NCI-H226 (cell line): ENCODE results near the gene ACYP2.

Experiments
- DNase-seq: peaks from one replicate; pipeline ENCODE4 v3.0.0-alpha.2; 2015

ACYP2 gene

DNA sequence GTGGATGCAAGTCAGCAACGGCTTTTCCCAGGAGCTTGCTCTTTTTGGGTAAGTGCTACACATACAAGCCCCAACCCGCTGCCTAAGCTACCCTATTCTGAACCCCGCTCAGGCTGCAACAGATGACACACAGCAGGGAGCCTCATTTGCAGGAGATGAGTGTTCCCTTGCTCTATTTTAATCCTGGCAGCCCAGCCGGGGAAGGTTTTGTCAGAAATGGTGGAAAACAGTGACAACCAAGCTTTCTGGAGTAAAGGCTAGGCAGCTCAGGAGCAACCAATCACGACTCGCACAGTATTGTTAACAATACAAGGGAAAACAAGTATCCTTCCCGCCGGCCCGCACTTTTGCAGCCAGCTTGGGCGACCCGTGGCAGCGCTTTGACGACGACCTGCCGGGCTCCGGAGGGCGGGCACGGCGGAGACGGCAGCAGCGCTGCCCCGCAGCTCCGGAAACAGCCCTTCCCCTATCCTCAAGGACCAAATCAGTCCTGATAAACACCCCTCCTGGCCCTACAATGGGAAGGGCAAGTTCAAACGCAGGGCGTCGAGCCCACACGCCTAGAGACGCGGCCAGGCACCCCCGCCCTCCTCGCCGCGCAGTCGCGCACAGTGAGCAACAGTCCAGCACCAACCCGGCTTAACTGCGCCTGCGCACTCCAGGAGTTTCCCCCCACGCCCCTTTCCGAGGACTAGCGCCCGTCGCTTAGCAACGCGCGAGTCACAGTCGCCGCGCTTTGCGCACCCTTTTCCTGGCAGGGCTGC lies 214.9 kb downstream of the ACYP2 start:
- peak; percentile 84 for DNase-seq

DNA sequence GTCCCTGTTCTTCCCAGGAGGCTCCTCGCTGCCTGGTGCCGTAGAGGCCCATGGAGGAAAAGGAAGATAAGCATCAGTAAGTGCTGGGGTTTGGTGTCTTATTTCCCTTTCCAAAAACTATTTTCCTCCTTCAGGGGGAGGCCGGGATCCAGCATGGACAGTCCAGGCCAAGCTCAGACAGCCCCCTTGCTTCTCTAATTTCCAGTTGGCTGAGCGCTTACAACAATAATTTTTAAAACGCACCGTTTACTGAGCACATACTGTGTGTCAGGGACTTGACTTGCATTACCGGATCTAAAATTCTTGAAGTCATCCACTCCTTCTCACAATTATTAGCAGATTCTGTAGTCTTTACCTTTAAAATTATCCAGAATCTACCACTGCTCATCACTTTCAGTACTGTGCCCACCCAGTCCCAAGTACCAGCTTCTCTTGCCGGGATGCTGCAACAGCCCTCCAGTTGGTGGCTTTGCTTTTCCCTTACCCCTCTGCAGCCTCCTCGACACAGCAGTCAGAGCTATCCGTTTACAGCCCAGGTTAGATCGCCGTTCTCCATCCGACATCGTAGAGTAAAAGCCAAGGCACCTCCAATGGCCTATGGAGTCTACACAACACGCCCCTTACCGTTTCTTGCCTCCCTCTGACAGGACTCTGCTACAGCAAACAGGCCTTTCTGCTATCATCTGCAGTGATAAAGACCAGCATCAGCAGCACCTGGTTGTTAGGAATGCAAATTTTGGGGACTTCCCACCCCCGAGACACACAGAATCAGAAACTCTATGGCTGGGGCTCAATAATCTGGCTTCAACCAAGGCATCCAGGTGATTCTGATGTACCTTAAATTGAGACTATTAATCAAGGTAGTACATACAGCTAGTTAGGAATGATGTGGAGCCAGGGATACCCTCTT lies 215.8 kb downstream of the ACYP2 start:
- no peak for DNase-seq

DNA sequence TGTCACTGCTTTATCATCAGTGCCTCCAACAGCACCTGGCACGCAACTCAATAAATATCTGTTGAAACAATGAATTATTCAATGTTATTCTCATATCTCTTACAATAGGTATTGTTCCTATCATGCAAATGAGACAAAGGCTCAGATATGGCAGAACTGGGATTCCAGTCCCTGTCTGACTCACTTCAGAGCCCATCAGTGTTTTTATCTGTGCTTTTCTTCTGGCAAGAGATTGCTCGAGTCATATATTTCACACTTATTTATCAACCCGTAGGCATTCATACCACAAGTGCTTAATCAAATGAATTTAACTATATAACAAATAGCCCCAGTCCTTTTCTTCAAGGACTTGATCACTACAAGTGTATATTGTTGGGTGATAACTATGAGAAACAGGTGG lies 217.0 kb downstream of the ACYP2 start:
- peak; percentile 38 for DNase-seq

DNA sequence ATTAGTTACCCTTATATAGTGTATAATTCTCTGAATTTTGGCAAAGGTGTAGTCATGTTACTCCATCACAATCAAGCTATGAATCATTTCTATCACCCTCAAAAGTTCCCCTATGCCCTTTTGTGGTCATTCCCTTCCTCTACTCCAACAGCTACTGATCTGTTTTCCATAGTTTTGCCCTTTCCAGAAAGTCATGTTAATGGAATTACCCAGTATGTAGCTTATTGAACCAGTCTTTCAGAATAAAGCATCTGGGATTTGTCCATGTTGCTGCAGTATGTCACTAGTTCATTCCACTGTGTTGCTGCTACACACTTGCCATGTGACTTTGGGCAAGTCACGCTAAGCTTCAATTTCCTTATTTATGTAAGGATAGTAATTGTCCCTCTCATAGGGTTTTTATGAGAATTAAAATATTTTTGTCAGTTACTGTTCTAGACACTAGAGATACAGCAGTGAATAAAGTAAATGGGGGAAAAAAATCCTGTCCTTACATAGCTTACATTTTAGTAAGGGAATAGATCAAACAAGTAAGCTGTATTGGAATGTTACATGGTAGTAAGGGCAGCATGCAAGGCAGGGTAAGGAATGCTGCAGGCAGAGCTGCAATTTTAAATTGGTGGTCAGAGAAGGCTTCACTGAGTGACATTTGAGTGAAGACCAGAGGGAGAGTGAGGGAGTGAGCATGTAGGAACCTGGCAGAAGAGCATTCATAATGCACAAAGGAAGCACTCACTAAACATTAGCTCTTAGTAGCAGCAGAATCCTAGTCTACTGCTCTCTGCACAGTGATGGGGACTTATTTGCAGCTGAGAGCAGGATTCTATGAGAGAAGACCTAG lies 220.9 kb downstream of the ACYP2 start:
- DNase-seq: peak; percentile 46

DNA sequence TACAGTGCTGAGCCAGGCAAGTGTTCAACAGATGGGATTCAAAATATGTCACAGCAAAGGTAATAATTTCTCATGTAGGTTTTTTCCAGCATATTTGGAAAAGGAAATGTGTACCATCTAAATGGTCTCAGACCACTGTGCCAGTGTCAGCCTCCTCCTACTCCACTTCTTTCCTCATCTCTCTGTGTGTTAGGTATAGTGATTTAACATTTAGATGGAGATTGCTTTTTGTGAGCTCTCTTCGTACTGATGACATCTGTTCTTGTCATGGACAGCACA lies 221.5 kb downstream of the ACYP2 start:
- no peak for DNase-seq

DNA sequence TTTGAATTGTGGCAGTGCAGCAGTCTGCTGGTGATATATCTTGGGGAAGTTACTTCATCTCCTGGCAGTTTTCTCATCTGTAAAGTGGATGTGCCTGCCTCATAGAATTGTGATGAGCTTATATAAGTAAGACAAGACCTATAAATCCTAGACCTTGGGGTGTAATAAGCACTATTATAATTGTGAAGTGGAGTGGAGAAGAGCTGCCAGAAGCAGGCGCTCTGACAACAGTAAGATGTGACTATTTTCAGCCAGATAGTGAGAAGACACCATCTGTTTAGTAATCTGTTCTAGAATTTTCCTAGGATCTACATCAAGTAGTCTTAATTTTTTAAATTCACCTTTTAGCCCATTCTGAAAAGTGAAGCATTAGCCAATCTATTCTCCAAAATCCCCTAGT lies 226.2 kb downstream of the ACYP2 start:
- DNase-seq: no peak

DNA sequence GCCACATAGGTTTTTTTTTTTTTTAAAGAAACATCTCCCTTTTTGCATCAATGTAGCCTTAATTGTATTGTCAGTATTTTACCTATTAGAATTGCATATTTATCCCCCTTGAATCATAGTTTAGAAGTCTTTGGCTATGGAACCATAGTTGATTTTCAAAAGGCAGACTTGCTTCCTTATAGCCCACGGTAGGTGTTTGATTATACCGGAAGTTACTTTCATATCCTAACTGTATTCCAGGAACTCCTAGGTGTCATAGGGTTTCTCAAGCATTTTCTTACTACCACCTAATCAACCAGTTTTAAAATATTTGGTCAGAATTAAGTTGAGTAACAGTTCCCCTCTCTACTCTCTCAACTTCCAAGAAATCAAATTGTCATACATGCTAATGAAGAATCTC lies 227.2 kb downstream of the ACYP2 start:
- no peak for DNase-seq

DNA sequence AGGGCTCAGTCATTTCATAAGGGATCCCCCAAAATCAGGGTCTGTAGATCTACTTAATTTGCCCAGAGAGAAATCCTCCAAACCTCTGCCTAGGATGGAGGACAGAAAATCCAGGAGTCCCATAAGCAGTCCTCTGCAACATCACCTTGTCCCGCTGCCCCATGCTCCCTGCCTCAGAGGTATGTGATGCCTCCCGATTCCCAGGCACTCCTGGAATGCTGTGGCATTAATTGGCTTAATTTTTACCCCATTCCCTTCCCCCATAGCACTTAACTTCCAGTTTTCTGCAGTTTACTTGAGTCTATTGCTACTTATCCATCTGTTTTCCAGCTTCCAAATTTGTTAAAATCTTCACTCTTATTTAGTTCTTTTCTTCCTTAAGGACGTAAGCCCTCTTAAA lies 232.2 kb downstream of the ACYP2 start:
- DNase-seq: no peak

DNA sequence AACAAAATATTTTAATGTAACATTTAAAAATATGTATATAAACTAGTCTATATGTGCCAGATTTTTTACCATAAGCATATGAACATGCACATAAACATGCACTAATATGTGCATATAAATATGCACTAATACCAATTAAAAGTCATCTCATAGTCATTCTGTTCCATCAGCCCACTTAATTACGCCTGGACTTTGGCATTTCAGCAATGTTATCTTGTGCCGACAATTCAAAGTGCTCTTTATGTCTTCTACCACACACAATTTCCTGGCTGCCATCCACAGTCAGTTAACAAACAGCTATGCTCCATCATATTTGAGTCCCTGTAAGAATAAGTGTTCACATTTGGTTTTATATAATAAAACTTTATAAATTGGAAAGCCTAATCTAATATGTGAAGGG lies 233.2 kb downstream of the ACYP2 start:
- DNase-seq: no peak

DNA sequence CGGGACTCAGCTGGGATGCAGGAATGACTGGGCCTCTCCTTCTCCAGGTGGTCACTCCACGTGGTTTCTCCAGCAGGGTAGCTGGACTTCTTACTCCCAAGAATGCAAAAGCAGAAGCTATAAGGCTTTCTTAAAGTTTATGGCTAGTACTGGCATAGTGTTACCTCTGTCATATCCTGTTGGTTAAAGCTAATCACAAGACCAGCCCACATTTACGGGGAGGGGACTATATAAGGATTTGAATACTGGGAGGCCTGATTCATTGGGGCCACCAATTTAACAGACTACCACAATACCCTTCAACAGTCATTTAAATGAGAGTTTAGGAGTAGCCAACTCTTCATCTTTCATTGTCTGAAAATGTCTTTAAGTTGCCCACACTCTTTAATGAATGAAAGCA lies 235.0 kb downstream of the ACYP2 start:
- DNase-seq: no peak

DNA sequence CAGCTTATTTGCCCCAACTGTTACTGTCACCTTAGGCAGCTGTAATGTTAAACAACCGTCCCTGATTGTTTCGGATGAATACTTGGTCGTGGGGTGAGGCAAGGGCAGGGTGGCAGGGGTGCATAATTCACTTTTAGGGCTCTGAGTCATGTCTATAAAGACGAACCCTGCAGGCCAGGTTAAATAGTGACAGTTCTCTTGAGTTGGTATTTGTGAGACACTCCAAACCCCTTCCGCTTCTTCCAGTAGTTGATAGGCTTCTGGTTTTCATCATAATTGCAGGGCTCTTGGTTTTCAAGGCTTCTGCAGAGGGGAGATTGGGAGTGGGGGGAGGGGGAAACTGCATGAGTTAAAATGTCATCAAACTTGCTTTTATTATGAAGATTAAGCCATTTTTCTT lies 237.8 kb downstream of the ACYP2 start:
- DNase-seq: no peak
